Gastroesophageal sphincter (tissue), 4 donors: ENCODE data around the gene RALGAPB. TPM values are rescaled to one million over a fixed set of nuclear protein-coding genes. Genes with fewer than 3 reads are reported as not detected.

Experiments used
- ATAC-seq: fragments of 150-250 bp; one replicate; pipeline ENCODE4 v1.9.1; 2016; ENCODE audit warnings: mild to moderate bottlenecking, moderate library complexity
- H3K27ac ChIP-seq, 4 donors: fragments of 200-600 bp; sonication (generic) in 3 of 4; 1 replicate in 3 of 4; 2 replicates in 1 of 4; pipeline ENCODE4 v1.5.1; 2016 to 2019
- H3K27me3 ChIP-seq: fragments of 200-600 bp; sonication (generic); one replicate; pipeline ENCODE4 v1.5.1; 2019
- H3K36me3 ChIP-seq, 2 donors: fragments of 200-600 bp; sonication (generic); one replicate each; pipeline ENCODE4 v1.5.1; 2019; ENCODE audit warnings: control low read depth in 1 of 2
- H3K4me1 ChIP-seq, 3 donors: fragments of 200-600 bp; sonication (generic); 1 replicate in 2 of 3; 2 replicates in 1 of 3; pipeline ENCODE4 v1.5.1; 2016 to 2019; ENCODE audit warnings: control low read depth in 2 of 3
- H3K4me3 ChIP-seq, 2 donors: fragments of 200-600 bp; sonication (generic); one replicate each; pipeline ENCODE4 v1.5.1; 2019; ENCODE audit warnings: mild to moderate bottlenecking in 1 of 2, moderate library complexity in 1 of 2
- H3K9me3 ChIP-seq, 3 donors: fragments of 200-600 bp; sonication (generic); one replicate each; pipeline ENCODE4 v1.5.1; 2017 to 2019; ENCODE audit warnings: control low read depth in 2 of 3
- EP300 ChIP-seq: sonication (generic); formaldehyde crosslinking; IDR thresholded peaks from one replicate; pipeline ENCODE4 v1.6.1; 2017; ENCODE audit warnings: antibody characterized with exemption, mild to moderate bottlenecking
- POLR2A ChIP-seq, 2 donors: fragments of 450-650 bp; IDR thresholded peaks; one replicate each; pipeline ENCODE4 v1.6.1; 2017; ENCODE audit warnings: antibody characterized with exemption in 2 of 2, mild to moderate bottlenecking in 2 of 2, moderate library complexity in 1 of 2
- POLR2AphosphoS5 ChIP-seq: sonication (generic); formaldehyde crosslinking; IDR thresholded peaks from one replicate; pipeline ENCODE4 v1.6.1; 2017; ENCODE audit warnings: antibody characterized with exemption
- WGBS, 2 donors: methylation state at CpG; one replicate each; pipeline ENCODE4 v1.1.5; 2018; ENCODE audit warnings: low coverage in 1 of 2; 5-methylcytosine and 5-hydroxymethylcytosine counted together
- total RNA-seq, 4 donors: library from RNA; depleted of rRNA; stranded (reverse); fragments of >200 nt; gene quantifications; one replicate each; pipeline ENCODE4 v1.1.0, GENCODE V29; 2016
- TF ChIP-seq, protein P1 (sequence below), 4 experiments: fragments of 200-600 bp in 2 of 4; fragments of 450-650 bp in 2 of 4; sonication (generic) in 1 of 4; IDR thresholded peaks; one replicate each; pipeline ENCODE4 v1.5.1; 2017 to 2019; ENCODE audit warnings: antibody characterized with exemption in 4 of 4, mild to moderate bottlenecking in 2 of 4, moderate library complexity in 2 of 4

RALGAPB gene
- total RNA-seq, 4 donors from 2014 or later = 26.0 to 42.3 (median 36.0) TPM

DNA sequence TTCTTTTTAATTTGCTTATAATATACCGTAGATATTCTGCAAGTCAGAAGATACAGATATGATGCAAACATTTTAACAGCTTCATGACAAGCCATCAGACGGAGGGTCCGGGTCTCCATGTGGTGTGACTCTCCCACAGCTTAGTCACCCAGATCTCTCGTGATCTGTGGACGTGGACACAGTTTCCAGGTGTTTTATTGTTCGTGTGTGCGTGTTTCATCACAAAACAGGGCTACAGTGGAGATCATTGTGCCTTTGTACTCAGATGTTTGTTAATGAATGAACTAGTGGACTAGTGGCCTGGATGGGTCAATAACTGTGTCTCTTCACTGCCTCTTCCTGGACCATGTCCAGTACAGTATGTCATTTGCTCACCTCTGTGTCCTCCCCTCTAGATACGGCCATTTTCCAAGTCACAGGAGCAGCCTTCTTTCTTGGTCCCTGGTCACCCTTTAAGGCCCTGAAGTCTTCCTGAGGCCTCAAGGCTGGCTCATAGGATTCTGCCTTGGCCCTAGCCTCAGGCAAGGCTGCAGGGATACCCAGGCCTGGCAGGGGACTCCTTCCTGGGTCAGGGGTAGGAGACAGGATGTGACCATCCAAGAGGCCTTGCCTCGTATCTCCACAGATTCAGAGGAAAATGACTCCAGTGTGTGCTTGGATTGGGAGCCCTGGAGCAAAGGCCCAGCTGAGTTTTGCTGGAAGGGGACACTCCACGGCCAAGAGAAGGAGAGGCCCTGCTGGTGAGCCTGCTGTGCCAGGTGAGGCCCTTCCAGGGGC is 112.9 kb downstream of the RALGAPB start:
- H3K4me1 ChIP-seq = no peaks in the 10 kb centered on the region
- WGBS, 2 donors = 77 to 85% methylated on average over 8 of the region's 10 CpGs
- no peak for ATAC-seq
- H3K27me3 ChIP-seq = peaks cover 51% of the 10 kb centered on the region
- H3K27ac ChIP-seq = no peak overlapping the region
- H3K36me3 ChIP-seq = no peaks in the 10 kb centered on the region
- TF ChIP-seq POLR2A (IDR thresholded peaks at IDR 0.05) = no peak
- TF ChIP-seq, protein P1, sequence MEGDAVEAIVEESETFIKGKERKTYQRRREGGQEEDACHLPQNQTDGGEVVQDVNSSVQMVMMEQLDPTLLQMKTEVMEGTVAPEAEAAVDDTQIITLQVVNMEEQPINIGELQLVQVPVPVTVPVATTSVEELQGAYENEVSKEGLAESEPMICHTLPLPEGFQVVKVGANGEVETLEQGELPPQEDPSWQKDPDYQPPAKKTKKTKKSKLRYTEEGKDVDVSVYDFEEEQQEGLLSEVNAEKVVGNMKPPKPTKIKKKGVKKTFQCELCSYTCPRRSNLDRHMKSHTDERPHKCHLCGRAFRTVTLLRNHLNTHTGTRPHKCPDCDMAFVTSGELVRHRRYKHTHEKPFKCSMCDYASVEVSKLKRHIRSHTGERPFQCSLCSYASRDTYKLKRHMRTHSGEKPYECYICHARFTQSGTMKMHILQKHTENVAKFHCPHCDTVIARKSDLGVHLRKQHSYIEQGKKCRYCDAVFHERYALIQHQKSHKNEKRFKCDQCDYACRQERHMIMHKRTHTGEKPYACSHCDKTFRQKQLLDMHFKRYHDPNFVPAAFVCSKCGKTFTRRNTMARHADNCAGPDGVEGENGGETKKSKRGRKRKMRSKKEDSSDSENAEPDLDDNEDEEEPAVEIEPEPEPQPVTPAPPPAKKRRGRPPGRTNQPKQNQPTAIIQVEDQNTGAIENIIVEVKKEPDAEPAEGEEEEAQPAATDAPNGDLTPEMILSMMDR (IDR thresholded peaks at IDR 0.05) = no peak
- H3K9me3 ChIP-seq = no peaks in the 10 kb centered on the region
- H3K4me3 ChIP-seq = no peak overlapping the region

DNA sequence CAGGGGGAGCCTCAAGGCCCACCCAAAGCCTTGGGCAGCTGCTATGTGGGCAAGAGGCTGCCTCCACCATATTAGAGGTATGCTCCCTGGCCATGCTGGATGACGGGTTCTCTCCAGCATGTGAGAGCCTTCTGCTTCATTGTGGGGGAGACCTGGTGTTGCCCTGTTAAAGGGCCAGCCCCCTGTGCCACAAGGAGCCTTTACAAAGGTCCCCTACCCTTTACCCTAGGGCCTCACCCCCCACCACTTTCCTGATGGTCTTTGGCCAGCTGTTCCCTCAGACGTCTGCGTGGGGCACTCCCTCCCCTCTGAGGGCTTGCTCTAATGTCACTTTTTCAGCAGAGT is 113.5 kb downstream of the RALGAPB start:
- TF ChIP-seq EP300 (no peak), POLR2A (IDR thresholded peaks at IDR 0.05) (no peak), POLR2AphosphoS5 (no peak)
- TF ChIP-seq, protein P1 (IDR thresholded peaks at IDR 0.05) = no peak
- WGBS, 2 donors = 44 to 63% methylated on average over 2 to 3 of the region's 3 CpGs
- Histone ChIP-seq H3K9me3 (no peaks in the 10 kb centered on the region), H3K36me3 (no peaks in the 10 kb centered on the region), H3K4me1 (no peaks in the 10 kb centered on the region), H3K4me3 (no peak overlapping the region), H3K27ac (no peak overlapping the region), H3K27me3 (peaks cover 56% of the 10 kb centered on the region)
- ATAC-seq = no peak

DNA sequence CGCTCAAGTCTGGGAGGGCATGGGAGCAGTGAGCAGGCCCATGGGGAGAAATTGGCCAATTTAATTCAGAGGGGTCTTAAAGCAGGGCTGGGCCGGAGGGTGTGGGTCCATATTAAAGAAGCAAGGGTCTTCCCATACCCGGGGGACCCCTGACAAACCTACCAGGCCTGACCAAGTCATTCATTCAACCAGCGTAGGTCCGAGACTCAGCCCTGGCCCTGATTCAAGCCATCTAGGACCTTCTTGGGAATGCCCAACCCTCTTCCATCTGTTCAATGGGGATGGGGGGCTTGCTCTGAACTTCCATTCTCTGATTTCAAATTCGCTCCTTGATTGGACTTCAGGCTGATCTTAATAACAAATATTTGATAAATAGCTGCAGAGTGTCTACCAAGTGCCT is 115.7 kb downstream of the RALGAPB start:
- H3K27me3 ChIP-seq = peaks cover 66% of the 10 kb centered on the region
- no peak for ATAC-seq

DNA sequence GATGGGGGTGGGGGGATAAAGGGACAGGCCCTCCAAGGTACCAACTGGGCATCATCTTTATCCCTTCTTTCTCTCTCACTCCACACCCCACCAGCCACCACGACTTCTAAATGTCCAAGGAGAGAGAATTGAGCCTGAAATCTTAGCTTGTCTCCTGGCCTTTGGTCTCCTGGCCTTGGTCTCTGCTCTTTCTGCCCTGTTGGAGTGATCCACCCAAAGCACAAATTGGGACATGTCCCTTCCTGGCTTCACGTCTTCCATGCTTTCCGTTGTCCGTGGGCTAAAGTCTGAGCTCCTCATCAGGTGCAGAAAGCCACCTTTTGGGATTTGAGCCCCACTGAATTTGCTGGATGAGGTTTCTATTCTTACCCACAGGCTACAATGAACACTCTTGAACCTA is 116.7 kb downstream of the RALGAPB start:
- peaks cover 60% of the 10 kb centered on the region for H3K27me3 ChIP-seq
- no peak for ATAC-seq

More for the DNA sequence above, 115.7 kb downstream of the RALGAPB start:
- H3K36me3 ChIP-seq = no peaks in the 10 kb centered on the region
- no peaks in the 10 kb centered on the region for H3K4me1 ChIP-seq
- H3K9me3 ChIP-seq = no peaks in the 10 kb centered on the region
- TF ChIP-seq, protein P1 (IDR thresholded peaks at IDR 0.05) = no peak
- TF ChIP-seq EP300 (no peak), POLR2A (IDR thresholded peaks at IDR 0.05) (no peak), POLR2AphosphoS5 (no peak)
- H3K4me3 ChIP-seq = no peak overlapping the region
- 71 to 93% methylated on average over 2 to 4 of the region's 6 CpGs for WGBS, 2 donors
- no peak overlapping the region for H3K27ac ChIP-seq

More for the DNA sequence above, 116.7 kb downstream of the RALGAPB start:
- Histone ChIP-seq H3K27ac (no peak overlapping the region), H3K9me3 (no peaks in the 10 kb centered on the region), H3K36me3 (no peaks in the 10 kb centered on the region), H3K4me1 (no peaks in the 10 kb centered on the region), H3K4me3 (no peak overlapping the region)
- WGBS, 2 donors = 70 to 83% methylated on average over 2 to 4 of the region's 4 CpGs
- no peak for TF ChIP-seq POLR2A (IDR thresholded peaks at IDR 0.05)
- TF ChIP-seq, protein P1 (IDR thresholded peaks at IDR 0.05) = no peak
- TF ChIP-seq EP300 = no peak
- TF ChIP-seq POLR2AphosphoS5 = no peak
